H9 (cell line): ENCODE measurements around the gene SDK1. TPM values are rescaled to one million over a fixed set of nuclear protein-coding genes. Genes with fewer than 3 reads are reported as not detected.

ENCODE experiments used
- DNase-seq: peaks from one replicate; pipeline ENCODE4 v3.0.0-alpha.2; 2017
- H2AFZ ChIP-seq: one replicate; pipeline ENCODE4 v1.6.1; 2013; ENCODE audit warnings: mild to moderate bottlenecking, low read length, control low read depth, moderate library complexity
- H2AK5ac ChIP-seq: 2 replicates; pipeline ENCODE4 v1.6.1; 2013; ENCODE audit warnings: low read length, control low read depth, mixed read lengths; ENCODE audit not compliant: insufficient read length
- H2BK120ac ChIP-seq: one replicate; pipeline ENCODE4 v1.6.1; 2013; ENCODE audit warnings: low read depth, mild to moderate bottlenecking, low read length, control low read depth, inconsistent platforms; ENCODE audit not compliant: poor library complexity, severe bottlenecking
- H2BK12ac ChIP-seq: 2 replicates; pipeline ENCODE4 v1.6.1; 2013; ENCODE audit warnings: low read length, control low read depth, mixed read lengths, low read depth; ENCODE audit not compliant: insufficient read length
- H2BK15ac ChIP-seq: 2 replicates; pipeline ENCODE4 v1.6.1; 2013; ENCODE audit warnings: low read depth, low read length, control low read depth
- H2BK20ac ChIP-seq: one replicate; pipeline ENCODE4 v1.6.1; 2013; ENCODE audit warnings: low read depth, mild to moderate bottlenecking, low read length, control low read depth, inconsistent platforms; ENCODE audit not compliant: poor library complexity, severe bottlenecking
- H2BK5ac ChIP-seq: 2 replicates; pipeline ENCODE4 v1.6.1; 2013; ENCODE audit warnings: low read length, control low read depth, mixed read lengths; ENCODE audit not compliant: insufficient read length
- H3K14ac ChIP-seq: 2 replicates; pipeline ENCODE4 v1.6.1; 2013; ENCODE audit warnings: low read length, control low read depth; ENCODE audit not compliant: insufficient read depth
- H3K18ac ChIP-seq: 2 replicates; pipeline ENCODE4 v1.6.1; 2013; ENCODE audit warnings: low read depth, mild to moderate bottlenecking, mixed read lengths, low read length, control low read depth; ENCODE audit not compliant: insufficient read length
- H3K23ac ChIP-seq: 2 replicates; pipeline ENCODE4 v1.6.1; 2013; ENCODE audit warnings: low read length, control low read depth, mixed read lengths, low read depth; ENCODE audit not compliant: insufficient read length
- H3K23me2 ChIP-seq: 2 replicates; pipeline ENCODE4 v1.6.1; 2013; ENCODE audit warnings: low read depth, mild to moderate bottlenecking, mixed read lengths, low read length, control low read depth; ENCODE audit not compliant: insufficient read length, poor library complexity, severe bottlenecking
- H3K27ac ChIP-seq: 2 replicates; pipeline ENCODE4 v1.5.1; 2013; ENCODE audit warnings: low read length, control low read depth, mixed read lengths, low read depth; ENCODE audit not compliant: insufficient read length
- H3K27me3 ChIP-seq: 2 replicates; pipeline ENCODE4 v1.6.1; 2013; ENCODE audit warnings: low read length, control low read depth, inconsistent platforms; ENCODE audit not compliant: insufficient read depth
- H3K4ac ChIP-seq: 2 replicates; pipeline ENCODE4 v1.6.1; 2013; ENCODE audit warnings: low read depth, mild to moderate bottlenecking, control low read depth, inconsistent platforms, low read length, moderate library complexity
- H3K4me1 ChIP-seq: 2 replicates; pipeline ENCODE4 v1.6.1; 2013; ENCODE audit warnings: low read length, control low read depth, inconsistent platforms; ENCODE audit not compliant: insufficient read depth
- H3K4me2 ChIP-seq: 2 replicates; pipeline ENCODE4 v1.6.1; 2013; ENCODE audit warnings: low read length, control low read depth, mixed read lengths; ENCODE audit not compliant: insufficient read length, insufficient read depth
- H3K56ac ChIP-seq: 2 replicates; pipeline ENCODE4 v1.6.1; 2013; ENCODE audit warnings: low read depth, mild to moderate bottlenecking, mixed read lengths, low read length, control low read depth; ENCODE audit not compliant: insufficient read length
- H3K79me1 ChIP-seq: 2 replicates; pipeline ENCODE4 v1.6.1; 2013; ENCODE audit warnings: low read depth, mild to moderate bottlenecking, moderate library complexity, low read length, control low read depth, inconsistent platforms; ENCODE audit not compliant: insufficient read depth, poor library complexity, severe bottlenecking
- H3K79me2 ChIP-seq: 2 replicates; pipeline ENCODE4 v1.6.1; 2013; ENCODE audit warnings: low read length, control low read depth, inconsistent platforms; ENCODE audit not compliant: insufficient read depth
- H3K9ac ChIP-seq: 2 replicates; pipeline ENCODE4 v1.6.1; 2013; ENCODE audit warnings: low read length, control low read depth, mixed read lengths; ENCODE audit not compliant: insufficient read length; ENCODE audit errors: extremely low read depth
- H3K9me3 ChIP-seq: one replicate; pipeline ENCODE4 v1.6.1; 2013; ENCODE audit warnings: low read depth, low read length, inconsistent platforms; ENCODE audit not compliant: control insufficient read depth
- H3T11ph ChIP-seq: one replicate; pipeline ENCODE4 v1.6.1; 2013; ENCODE audit warnings: mild to moderate bottlenecking, low read length, control low read depth, inconsistent platforms
- H4K20me1 ChIP-seq: one replicate; pipeline ENCODE4 v1.6.1; 2013; ENCODE audit not compliant: control insufficient read depth, insufficient read length, insufficient read depth
- H4K5ac ChIP-seq: 2 replicates; pipeline ENCODE4 v1.6.1; 2013; ENCODE audit warnings: low read depth, mild to moderate bottlenecking, mixed read lengths, low read length, control low read depth; ENCODE audit not compliant: insufficient read length
- H4K8ac ChIP-seq: replicated peaks from 2 replicates; pipeline ENCODE4 v1.6.1; 2013; ENCODE audit warnings: low read length, control low read depth, mixed read lengths, low read depth; ENCODE audit not compliant: insufficient read length
- H4K91ac ChIP-seq: 2 replicates; pipeline ENCODE4 v1.6.1; 2013; ENCODE audit warnings: low read depth, mild to moderate bottlenecking, moderate library complexity, mixed read lengths, low read length, control low read depth; ENCODE audit not compliant: insufficient read length
- H3K27ac Mint-ChIP-seq, 3 experiments: 2 replicates in 2 of 3; 3 replicates in 1 of 3; pipeline ENCODE4 v1.8.0; 2020 to 2021; ENCODE audit warnings: mixed read lengths in 3 of 3, mild to moderate bottlenecking in 1 of 3, moderate library complexity in 1 of 3
- H3K27me3 Mint-ChIP-seq: 2 replicates; pipeline ENCODE4 v1.8.0; 2021; ENCODE audit warnings: low read depth, mild to moderate bottlenecking, moderate library complexity, mixed read lengths
- H3K36me3 Mint-ChIP-seq, 3 experiments: 2 replicates in 2 of 3; 3 replicates in 1 of 3; pipeline ENCODE4 v1.8.0; 2020 to 2021; ENCODE audit warnings: low read depth in 3 of 3, mixed read lengths in 3 of 3; ENCODE audit not compliant: insufficient read depth in 1 of 3
- H3K4me1 Mint-ChIP-seq, 2 experiments: 2 replicates each; pipeline ENCODE4 v1.8.0; 2020; ENCODE audit warnings: mixed read lengths in 2 of 2
- H3K4me3 Mint-ChIP-seq, 2 experiments: 2 replicates in 1 of 2; 3 replicates in 1 of 2; pipeline ENCODE4 v1.8.0; 2020 to 2021; ENCODE audit warnings: mild to moderate bottlenecking in 2 of 2, mixed read lengths in 2 of 2, moderate library complexity in 1 of 2
- H3K9me3 Mint-ChIP-seq, 2 experiments: 2 replicates in 1 of 2; 3 replicates in 1 of 2; pipeline ENCODE4 v1.8.0; 2020; ENCODE audit warnings: mild to moderate bottlenecking in 2 of 2, mixed read lengths in 2 of 2, moderate library complexity in 1 of 2
- CTCF ChIP-seq: fragments of 200-600 bp; sonication (generic); conservative IDR thresholded peaks from 3 replicates; pipeline ENCODE4 v1.8.0; 2021; ENCODE audit warnings: antibody characterized with exemption, mild to moderate bottlenecking
- WGBS: extraction: QIAGEN DNeasy Blood & Tissue Kit; methylation state at CpG from one replicate; pipeline ENCODE4 v1.1.7; 2013; ENCODE audit warnings: missing lambda C conversion rate, low lambda C conversion rate, mixed read lengths; ENCODE audit not compliant: insufficient read length; ENCODE audit errors: extremely low coverage; 5-methylcytosine and 5-hydroxymethylcytosine counted together
- total RNA-seq: library from RNA; stranded (reverse); gene quantifications from 2 replicates; pipeline ENCODE4 v1.2.1, GENCODE V29; 2021

The SDK1 gene
- total RNA-seq, 1 experiment from 2014 or later = 8.7 TPM

DNA sequence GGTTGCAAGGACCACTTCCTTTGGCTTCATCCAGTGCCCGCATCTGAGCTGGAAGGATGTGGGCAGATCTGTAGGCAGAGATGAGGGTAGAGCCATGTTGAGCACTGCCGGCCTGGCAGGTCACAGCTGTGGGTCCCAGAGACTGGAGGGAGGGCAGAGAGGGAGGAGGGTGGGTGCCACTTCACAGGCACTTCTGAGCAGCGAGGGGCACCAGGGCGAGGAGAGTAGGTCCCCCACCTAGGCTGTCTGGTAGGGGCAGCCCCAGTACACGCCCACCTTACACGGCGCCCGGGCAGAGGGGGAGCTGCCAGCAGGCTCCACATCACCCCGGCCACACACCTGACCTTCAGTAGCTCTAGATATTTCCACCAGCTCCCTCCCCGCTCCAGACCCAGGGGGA is 908.1 kb downstream of the SDK1 start:
- Histone ChIP-seq H3K27me3 (no peaks in the 10 kb centered on the region), H4K8ac (no peak overlapping the region), H3K23me2 (no peaks in the 10 kb centered on the region), H3K79me1 (no peaks in the 10 kb centered on the region), H2AK5ac (no peak overlapping the region), H2BK20ac (no peak overlapping the region), H3K4ac (no peak overlapping the region), H4K91ac (no peak overlapping the region), H2BK120ac (no peak overlapping the region), H2BK15ac (no peak overlapping the region), H2BK5ac (no peak overlapping the region), H3K79me2 (no peaks in the 10 kb centered on the region), H3K27ac (no peak overlapping the region), H2AFZ (no peak overlapping the region), H3K56ac (no peak overlapping the region), H4K20me1 (no peaks in the 10 kb centered on the region), H3K18ac (no peak overlapping the region), H4K5ac (no peak overlapping the region), H3K14ac (no peak overlapping the region), H2BK12ac (no peak overlapping the region), H3K9ac (no peak overlapping the region), H3T11ph (no peak overlapping the region), H3K9me3 (no peaks in the 10 kb centered on the region), H3K23ac (no peak overlapping the region), H3K4me1 (no peaks in the 10 kb centered on the region), H3K4me2 (no peak overlapping the region)
- WGBS = no CpG with 5 or more reads among the region's 10 CpGs
- Mint-ChIP-seq H3K27ac (no peak overlapping the region), H3K9me3 (no peaks in the 10 kb centered on the region), H3K27me3 (no peaks in the 10 kb centered on the region), H3K36me3 (no peaks in the 10 kb centered on the region), H3K4me1 (peaks cover 2 to 9% of the 10 kb centered on the region in 2 experiments; a peak in 3 of 4 replicates), H3K4me3 (no peak overlapping the region)
- DNase-seq = no peak
- TF ChIP-seq CTCF = no peak
